H9 (cell line): ENCODE measurements around the gene SLC39A1. TPM values are rescaled to one million over a fixed set of nuclear protein-coding genes. Genes with fewer than 3 reads are reported as not detected.

Experiments
- DNase-seq: peaks from one replicate; pipeline ENCODE4 v3.0.0-alpha.2; 2017
- H2AFZ ChIP-seq: one replicate; pipeline ENCODE4 v1.6.1; 2013; ENCODE audit warnings: mild to moderate bottlenecking, low read length, control low read depth, moderate library complexity
- H2AK5ac ChIP-seq: 2 replicates; pipeline ENCODE4 v1.6.1; 2013; ENCODE audit warnings: low read length, control low read depth, mixed read lengths; ENCODE audit not compliant: insufficient read length
- H2BK120ac ChIP-seq: one replicate; pipeline ENCODE4 v1.6.1; 2013; ENCODE audit warnings: low read depth, mild to moderate bottlenecking, low read length, control low read depth, inconsistent platforms; ENCODE audit not compliant: poor library complexity, severe bottlenecking
- H2BK12ac ChIP-seq: 2 replicates; pipeline ENCODE4 v1.6.1; 2013; ENCODE audit warnings: low read length, control low read depth, mixed read lengths, low read depth; ENCODE audit not compliant: insufficient read length
- H2BK15ac ChIP-seq: 2 replicates; pipeline ENCODE4 v1.6.1; 2013; ENCODE audit warnings: low read depth, low read length, control low read depth
- H2BK20ac ChIP-seq: one replicate; pipeline ENCODE4 v1.6.1; 2013; ENCODE audit warnings: low read depth, mild to moderate bottlenecking, low read length, control low read depth, inconsistent platforms; ENCODE audit not compliant: poor library complexity, severe bottlenecking
- H2BK5ac ChIP-seq: 2 replicates; pipeline ENCODE4 v1.6.1; 2013; ENCODE audit warnings: low read length, control low read depth, mixed read lengths; ENCODE audit not compliant: insufficient read length
- H3K14ac ChIP-seq: 2 replicates; pipeline ENCODE4 v1.6.1; 2013; ENCODE audit warnings: low read length, control low read depth; ENCODE audit not compliant: insufficient read depth
- H3K18ac ChIP-seq: 2 replicates; pipeline ENCODE4 v1.6.1; 2013; ENCODE audit warnings: low read depth, mild to moderate bottlenecking, mixed read lengths, low read length, control low read depth; ENCODE audit not compliant: insufficient read length
- H3K23ac ChIP-seq: 2 replicates; pipeline ENCODE4 v1.6.1; 2013; ENCODE audit warnings: low read length, control low read depth, mixed read lengths, low read depth; ENCODE audit not compliant: insufficient read length
- H3K23me2 ChIP-seq: 2 replicates; pipeline ENCODE4 v1.6.1; 2013; ENCODE audit warnings: low read depth, mild to moderate bottlenecking, mixed read lengths, low read length, control low read depth; ENCODE audit not compliant: insufficient read length, poor library complexity, severe bottlenecking
- H3K27ac ChIP-seq: 2 replicates; pipeline ENCODE4 v1.5.1; 2013; ENCODE audit warnings: low read length, control low read depth, mixed read lengths, low read depth; ENCODE audit not compliant: insufficient read length
- H3K27me3 ChIP-seq: 2 replicates; pipeline ENCODE4 v1.6.1; 2013; ENCODE audit warnings: low read length, control low read depth, inconsistent platforms; ENCODE audit not compliant: insufficient read depth
- H3K4ac ChIP-seq: 2 replicates; pipeline ENCODE4 v1.6.1; 2013; ENCODE audit warnings: low read depth, mild to moderate bottlenecking, control low read depth, inconsistent platforms, low read length, moderate library complexity
- H3K4me1 ChIP-seq: 2 replicates; pipeline ENCODE4 v1.6.1; 2013; ENCODE audit warnings: low read length, control low read depth, inconsistent platforms; ENCODE audit not compliant: insufficient read depth
- H3K4me2 ChIP-seq: 2 replicates; pipeline ENCODE4 v1.6.1; 2013; ENCODE audit warnings: low read length, control low read depth, mixed read lengths; ENCODE audit not compliant: insufficient read length, insufficient read depth
- H3K56ac ChIP-seq: 2 replicates; pipeline ENCODE4 v1.6.1; 2013; ENCODE audit warnings: low read depth, mild to moderate bottlenecking, mixed read lengths, low read length, control low read depth; ENCODE audit not compliant: insufficient read length
- H3K79me1 ChIP-seq: 2 replicates; pipeline ENCODE4 v1.6.1; 2013; ENCODE audit warnings: low read depth, mild to moderate bottlenecking, moderate library complexity, low read length, control low read depth, inconsistent platforms; ENCODE audit not compliant: insufficient read depth, poor library complexity, severe bottlenecking
- H3K79me2 ChIP-seq: 2 replicates; pipeline ENCODE4 v1.6.1; 2013; ENCODE audit warnings: low read length, control low read depth, inconsistent platforms; ENCODE audit not compliant: insufficient read depth
- H3K9ac ChIP-seq: 2 replicates; pipeline ENCODE4 v1.6.1; 2013; ENCODE audit warnings: low read length, control low read depth, mixed read lengths; ENCODE audit not compliant: insufficient read length; ENCODE audit errors: extremely low read depth
- H3K9me3 ChIP-seq: one replicate; pipeline ENCODE4 v1.6.1; 2013; ENCODE audit warnings: low read depth, low read length, inconsistent platforms; ENCODE audit not compliant: control insufficient read depth
- H3T11ph ChIP-seq: one replicate; pipeline ENCODE4 v1.6.1; 2013; ENCODE audit warnings: mild to moderate bottlenecking, low read length, control low read depth, inconsistent platforms
- H4K20me1 ChIP-seq: one replicate; pipeline ENCODE4 v1.6.1; 2013; ENCODE audit not compliant: control insufficient read depth, insufficient read length, insufficient read depth
- H4K5ac ChIP-seq: 2 replicates; pipeline ENCODE4 v1.6.1; 2013; ENCODE audit warnings: low read depth, mild to moderate bottlenecking, mixed read lengths, low read length, control low read depth; ENCODE audit not compliant: insufficient read length
- H4K8ac ChIP-seq: replicated peaks from 2 replicates; pipeline ENCODE4 v1.6.1; 2013; ENCODE audit warnings: low read length, control low read depth, mixed read lengths, low read depth; ENCODE audit not compliant: insufficient read length
- H4K91ac ChIP-seq: 2 replicates; pipeline ENCODE4 v1.6.1; 2013; ENCODE audit warnings: low read depth, mild to moderate bottlenecking, moderate library complexity, mixed read lengths, low read length, control low read depth; ENCODE audit not compliant: insufficient read length
- H3K27ac Mint-ChIP-seq, 3 experiments: 2 replicates in 2 of 3; 3 replicates in 1 of 3; pipeline ENCODE4 v1.8.0; 2020 to 2021; ENCODE audit warnings: mixed read lengths in 3 of 3, mild to moderate bottlenecking in 1 of 3, moderate library complexity in 1 of 3
- H3K27me3 Mint-ChIP-seq: 2 replicates; pipeline ENCODE4 v1.8.0; 2021; ENCODE audit warnings: low read depth, mild to moderate bottlenecking, moderate library complexity, mixed read lengths
- H3K36me3 Mint-ChIP-seq, 3 experiments: 2 replicates in 2 of 3; 3 replicates in 1 of 3; pipeline ENCODE4 v1.8.0; 2020 to 2021; ENCODE audit warnings: low read depth in 3 of 3, mixed read lengths in 3 of 3; ENCODE audit not compliant: insufficient read depth in 1 of 3
- H3K4me1 Mint-ChIP-seq, 2 experiments: 2 replicates each; pipeline ENCODE4 v1.8.0; 2020; ENCODE audit warnings: mixed read lengths in 2 of 2
- H3K4me3 Mint-ChIP-seq, 2 experiments: 2 replicates in 1 of 2; 3 replicates in 1 of 2; pipeline ENCODE4 v1.8.0; 2020 to 2021; ENCODE audit warnings: mild to moderate bottlenecking in 2 of 2, mixed read lengths in 2 of 2, moderate library complexity in 1 of 2
- H3K9me3 Mint-ChIP-seq, 2 experiments: 2 replicates in 1 of 2; 3 replicates in 1 of 2; pipeline ENCODE4 v1.8.0; 2020; ENCODE audit warnings: mild to moderate bottlenecking in 2 of 2, mixed read lengths in 2 of 2, moderate library complexity in 1 of 2
- CTCF ChIP-seq: fragments of 200-600 bp; sonication (generic); conservative IDR thresholded peaks from 3 replicates; pipeline ENCODE4 v1.8.0; 2021; ENCODE audit warnings: antibody characterized with exemption, mild to moderate bottlenecking
- WGBS: extraction: QIAGEN DNeasy Blood & Tissue Kit; methylation state at CpG from one replicate; pipeline ENCODE4 v1.1.7; 2013; ENCODE audit warnings: missing lambda C conversion rate, low lambda C conversion rate, mixed read lengths; ENCODE audit not compliant: insufficient read length; ENCODE audit errors: extremely low coverage; 5-methylcytosine and 5-hydroxymethylcytosine counted together
- total RNA-seq: library from RNA; stranded (reverse); gene quantifications from 2 replicates; pipeline ENCODE4 v1.2.1, GENCODE V29; 2021

Gene SLC39A1
- total RNA-seq, 1 experiment from 2014 or later: 161 TPM

- Mint-ChIP-seq H3K4me1 (peaks cover 8 to 9% of the 10 kb centered on the region in 2 experiments), H3K36me3 (peaks cover 23 to 67% (median 38%) of the 10 kb centered on the region in 3 experiments; a peak in 6 of 7 replicates), H3K9me3 (no peaks in the 10 kb centered on the region), H3K4me3 (no peak overlapping the region), H3K27ac (no peak overlapping the region), H3K27me3 (no peaks in the 10 kb centered on the region)
- Histone ChIP-seq H3K14ac (no peak overlapping the region), H2AK5ac (no peak overlapping the region), H3K79me1 (peaks cover 9% of the 10 kb centered on the region), H3K4me2 (no peak overlapping the region), H2BK5ac (no peak overlapping the region), H4K8ac (no peak overlapping the region), H2BK12ac (no peak overlapping the region), H3K79me2 (peaks cover 18% of the 10 kb centered on the region), H2BK20ac (no peak overlapping the region), H4K91ac (no peak overlapping the region), H4K20me1 (peaks cover 2% of the 10 kb centered on the region), H3K23ac (no peak overlapping the region), H2BK15ac (no peak overlapping the region), H2AFZ (no peak overlapping the region), H4K5ac (no peak overlapping the region), H3K27me3 (no peaks in the 10 kb centered on the region), H3K4ac (no peak overlapping the region), H3T11ph (no peak overlapping the region), H3K9ac (no peak overlapping the region), H3K27ac (no peak overlapping the region), H2BK120ac (no peak overlapping the region), H3K23me2 (no peaks in the 10 kb centered on the region), H3K18ac (no peak overlapping the region), H3K56ac (no peak overlapping the region), H3K4me1 (no peaks in the 10 kb centered on the region), H3K9me3 (no peaks in the 10 kb centered on the region)
- DNase-seq: no peak
- no CpG with 5 or more reads among the region's 2 CpGs for WGBS
- no peak for TF ChIP-seq CTCF
These were observed 11.5 kb downstream of the SLC39A1 start for GRCh38 chr1:153951801-153952200.
